WTC11 (cell line): ENCODE data around the gene GLS.

Experiments
- IRF1 ChIP-seq: sonication (generic); formaldehyde crosslinking; IDR thresholded peaks from 2 replicates; pipeline ENCODE4 v1.8.0; 2023; ENCODE audit warnings: missing genetic modification reagents
- JUN ChIP-seq: sonication (generic); formaldehyde crosslinking; IDR thresholded peaks from 2 replicates; pipeline ENCODE4 v1.8.0; 2023; ENCODE audit warnings: mild to moderate bottlenecking, missing genetic modification reagents

- TF ChIP-seq JUN = no peak
- no peak for TF ChIP-seq IRF1 (CRISPR knock-in tag)
Measured at GRCh38 chr2:190940454-190940853, 59.8 kb downstream of the GLS start.
